A549 (cell line): ENCODE measurements around the gene CCL20. TPM values are rescaled to one million over a fixed set of nuclear protein-coding genes. Genes with fewer than 3 reads are reported as not detected.
A peak's percentile ranks its signal among the peaks of the same experiment; 100 is the strongest.

Experiments used
- ATAC-seq, 2 experiments: fragments of 200-7000 bp in 1 of 2; fragments of >200 bp in 1 of 2; cut with Nextera tagmentation in 1 of 2; cut with Tn5 transposase in 1 of 2; 3 replicates each; pipeline versions ENCODE4 v1.8.0 to v1.9.1; 2018 to 2020; ENCODE audit warnings: mild to moderate bottlenecking in 1 of 2, moderate library complexity in 1 of 2
- CTCF ChIA-PET: fragments of 300-600 bp; sonication (Branson Sonifier 250); formaldehyde crosslinking; extraction: SDS; loops from one replicate; lab custom pipeline; 2021; ENCODE audit warnings: antibody characterized with exemption, inconsistent platforms; lab: Yijun Ruan, JAX
- POLR2A ChIA-PET: fragments of 350-600 bp; formaldehyde crosslinking; extraction: SDS; loops from one replicate; lab custom pipeline; 2021; ENCODE audit warnings: antibody characterized with exemption, inconsistent platforms; lab: Yijun Ruan, JAX
- DNase-seq, 2 experiments: peaks; one replicate each; pipeline versions ENCODE4 v3.0.0 to v3.0.0-alpha.2; 2011 to 2016; ENCODE audit warnings: low read depth in 1 of 2, low spot score in 1 of 2
- FAIRE-seq: peaks from 2 replicates; lab custom pipeline; 2011; peaks lifted over from hg19 to GRCh38; lab: Jason Lieb, UNC
- H3K27ac ChIP-seq, 2 experiments: fragments of >200 bp; sonication (Bioruptor Twin); formaldehyde crosslinking; 3 replicates each; pipeline ENCODE4 v1.5.1; 2016 to 2017
- H3K4me1 ChIP-seq: fragments of >200 bp; sonication (Bioruptor Twin); formaldehyde crosslinking; 3 replicates; pipeline ENCODE4 v1.6.1; 2016
- H3K4me2 ChIP-seq: fragments of >200 bp; sonication (Bioruptor Twin); formaldehyde crosslinking; 3 replicates; pipeline ENCODE4 v1.6.1; 2016
- H3K4me3 ChIP-seq: fragments of >200 bp; sonication (Bioruptor Twin); formaldehyde crosslinking; 3 replicates; pipeline ENCODE4 v1.5.1; 2016
- H3K9me3 ChIP-seq: fragments of >200 bp; sonication (Bioruptor Twin); formaldehyde crosslinking; 3 replicates; pipeline ENCODE4 v1.6.1; 2016
- CHD4 ChIP-seq: fragments of 200-600 bp; sonication (generic); IDR thresholded peaks from 2 replicates; pipeline ENCODE4 v1.6.1; 2016; ENCODE audit warnings: antibody characterized with exemption, mild to moderate bottlenecking, borderline replicate concordance
- EHMT2 ChIP-seq: fragments of 200-600 bp; sonication (generic); IDR thresholded peaks from 2 replicates; pipeline ENCODE4 v1.6.1; 2016; ENCODE audit warnings: antibody characterized with exemption, low read depth, mild to moderate bottlenecking, moderate library complexity
- ESRRA ChIP-seq: fragments of 150-350 bp; IDR thresholded peaks from 2 replicates; pipeline ENCODE4 v1.6.1; 2014; ENCODE audit warnings: mild to moderate bottlenecking, low read length, borderline replicate concordance
- FOSL2 ChIP-seq, 2 experiments: fragments of 450-650 bp in 1 of 2; fragments of >200 bp in 1 of 2; sonication (Bioruptor Twin) in 1 of 2; formaldehyde crosslinking; IDR thresholded peaks; 2 replicates each; pipeline versions ENCODE4 v1.5.0 to v1.6.1; 2016 to 2020; ENCODE audit warnings: mild to moderate bottlenecking in 1 of 2, moderate library complexity in 1 of 2
- FOXS1 ChIP-seq: fragments of 250-450 bp; sonication (Bioruptor Pico); IDR thresholded peaks from 2 replicates; pipeline ENCODE4 v1.5.0; 2020; ENCODE audit warnings: mild to moderate bottlenecking, moderate library complexity
- HOXB13 ChIP-seq: fragments of 250-450 bp; sonication (Bioruptor Pico); IDR thresholded peaks from 2 replicates; pipeline ENCODE4 v1.5.0; 2020; ENCODE audit warnings: low read depth, mild to moderate bottlenecking, moderate library complexity
- JUN ChIP-seq, 2 experiments: fragments of >200 bp; sonication (Bioruptor Twin); formaldehyde crosslinking; IDR thresholded peaks; 2 replicates in 1 of 2; 3 replicates in 1 of 2; pipeline ENCODE4 v1.6.1; 2016 to 2017
- KDM1A ChIP-seq: fragments of 200-600 bp; sonication (generic); IDR thresholded peaks from 2 replicates; pipeline ENCODE4 v1.6.1; 2016; ENCODE audit warnings: low read depth, mild to moderate bottlenecking
- MAZ ChIP-seq: fragments of 150-350 bp; IDR thresholded peaks from 2 replicates; pipeline ENCODE4 v1.6.1; 2014; ENCODE audit warnings: antibody characterized with exemption, low read depth, low read length, borderline replicate concordance
- NR3C1 ChIP-seq: fragments of >200 bp; sonication (Bioruptor Twin); formaldehyde crosslinking; IDR thresholded peaks from 3 replicates; pipeline ENCODE4 v1.6.1; 2017
- PHF8 ChIP-seq: fragments of 200-600 bp; sonication (generic); IDR thresholded peaks from 2 replicates; pipeline ENCODE4 v1.6.1; 2016; ENCODE audit warnings: low read depth, mild to moderate bottlenecking, antibody characterized with exemption, moderate library complexity, borderline replicate concordance
- POLR2A ChIP-seq: IDR thresholded peaks from 2 replicates; pipeline ENCODE4 v1.6.1; 2012; ENCODE audit warnings: mild to moderate bottlenecking, low read length
- RARB ChIP-seq: fragments of 250-450 bp; sonication (Bioruptor Pico); IDR thresholded peaks from 2 replicates; pipeline ENCODE4 v1.8.0; 2021; ENCODE audit warnings: mild to moderate bottlenecking, moderate library complexity
- RFX5 ChIP-seq: fragments of 450-650 bp; IDR thresholded peaks from 2 replicates; pipeline ENCODE4 v1.7.1; 2014; ENCODE audit warnings: antibody characterized with exemption, mild to moderate bottlenecking, moderate library complexity
- RNF2 ChIP-seq: fragments of 200-600 bp; sonication (generic); IDR thresholded peaks from 2 replicates; pipeline ENCODE4 v1.6.1; 2016; ENCODE audit warnings: low read depth, mild to moderate bottlenecking, antibody characterized with exemption, moderate library complexity, borderline replicate concordance
- TFCP2L1 ChIP-seq: fragments of 250-450 bp; sonication (Bioruptor Pico); IDR thresholded peaks from 2 replicates; pipeline ENCODE4 v1.5.0; 2021; ENCODE audit warnings: mild to moderate bottlenecking
- TP53 ChIP-seq: fragments of 250-450 bp; sonication (Bioruptor Pico); IDR thresholded peaks from 2 replicates; pipeline ENCODE4 v1.5.0; 2021; ENCODE audit warnings: mild to moderate bottlenecking, moderate library complexity
- ZFP36 ChIP-seq: fragments of 450-650 bp; IDR thresholded peaks from 2 replicates; pipeline ENCODE4 v1.6.1; 2014; ENCODE audit warnings: borderline replicate concordance; ENCODE audit not compliant: partially characterized antibody
- ZNF302 ChIP-seq: fragments of 250-450 bp; sonication (Bioruptor Pico); IDR thresholded peaks from 2 replicates; pipeline ENCODE4 v1.9.0; 2021; ENCODE audit warnings: inconsistent platforms, mild to moderate bottlenecking, moderate library complexity
- ZSCAN20 ChIP-seq: fragments of 250-450 bp; sonication (Bioruptor Pico); IDR thresholded peaks from 2 replicates; pipeline ENCODE4 v1.8.0; 2022; ENCODE audit warnings: mild to moderate bottlenecking, moderate library complexity
- WGBS: methylation state at CpG from one replicate; pipeline ENCODE4 v1.1.6; 2017; ENCODE audit errors: missing lambda C conversion rate; 5-methylcytosine and 5-hydroxymethylcytosine counted together
- polyA plus RNA-seq, 4 experiments: library from polyadenylated mRNA; depleted of rRNA in 3 of 4; stranded (reverse); fragments of >200 nt; fragmentation: RNase III in 1 of 4; extraction: RNeasy Plus Mini Kit Qiagen cat#74134 plus additional on column Dnase treatment in 1 of 4; gene quantifications; 2 replicates in 3 of 4; 3 replicates in 1 of 4; pipeline ENCODE4 v1.2.3, GENCODE V29; 2011 to 2017
- TF ChIP-seq, protein P1 (sequence below): fragments of 450-650 bp; IDR thresholded peaks from 2 replicates; pipeline ENCODE4 v1.6.1; 2014; ENCODE audit warnings: antibody characterized with exemption
- TF ChIP-seq, protein P2 (sequence below): fragments of 150-350 bp; IDR thresholded peaks from 2 replicates; pipeline ENCODE4 v1.6.1; 2014; ENCODE audit warnings: low read depth, mild to moderate bottlenecking, low read length

The CCL20 gene
- polyA plus RNA-seq, 2 of the 4 experiments (the other 2 are of a cell fraction): 0.43 to 3.4 TPM

DNA sequence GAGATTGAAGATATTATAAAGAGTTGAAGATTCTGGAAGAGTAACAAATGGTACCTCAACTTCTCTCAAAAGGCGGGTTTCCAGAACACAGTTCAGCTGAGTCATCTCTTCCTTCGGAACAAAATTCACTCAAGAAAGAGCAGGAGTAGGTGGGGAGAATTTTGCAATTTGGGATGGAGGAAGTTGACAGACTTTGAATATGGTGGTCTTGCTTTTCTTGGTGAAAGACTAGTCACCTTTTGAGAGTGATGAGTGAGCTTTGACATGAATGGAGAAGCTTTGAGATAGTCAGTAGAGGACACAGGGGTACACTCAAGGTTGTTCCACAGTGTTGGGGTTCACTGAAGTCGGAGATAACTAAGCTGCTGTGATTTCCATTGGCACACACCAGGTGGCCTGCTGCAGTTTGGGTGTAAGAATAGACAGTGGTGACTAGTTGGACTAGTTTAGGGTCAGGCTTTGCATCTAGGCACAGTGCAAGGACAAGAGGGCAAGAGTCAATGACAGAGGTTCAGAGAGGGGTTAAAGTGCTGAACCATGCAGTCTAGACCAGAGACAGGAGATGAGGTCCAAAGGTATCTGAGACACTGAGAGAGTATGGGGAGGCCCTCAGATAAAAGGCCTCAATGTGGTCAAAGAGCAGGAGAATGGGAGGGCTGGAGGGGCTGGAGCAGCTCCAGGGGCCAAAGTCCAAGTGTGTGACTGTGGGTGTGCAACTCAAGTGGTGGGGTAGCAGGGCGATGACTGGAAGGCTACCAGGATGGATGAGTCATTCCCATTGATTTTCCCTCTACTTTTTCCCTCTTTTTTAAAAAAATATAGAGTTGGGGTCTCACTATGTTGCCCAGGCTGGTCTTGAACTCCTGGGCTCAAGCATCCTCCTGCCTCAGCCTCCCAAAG, 7.7 kb downstream of the CCL20 start:
- H3K4me1 ChIP-seq: peaks cover 44% of the 10 kb centered on the region
- TF ChIP-seq, protein P1, sequence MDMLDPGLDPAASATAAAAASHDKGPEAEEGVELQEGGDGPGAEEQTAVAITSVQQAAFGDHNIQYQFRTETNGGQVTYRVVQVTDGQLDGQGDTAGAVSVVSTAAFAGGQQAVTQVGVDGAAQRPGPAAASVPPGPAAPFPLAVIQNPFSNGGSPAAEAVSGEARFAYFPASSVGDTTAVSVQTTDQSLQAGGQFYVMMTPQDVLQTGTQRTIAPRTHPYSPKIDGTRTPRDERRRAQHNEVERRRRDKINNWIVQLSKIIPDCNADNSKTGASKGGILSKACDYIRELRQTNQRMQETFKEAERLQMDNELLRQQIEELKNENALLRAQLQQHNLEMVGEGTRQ: no peak
- TF ChIP-seq FOSL2 (IDR thresholded peaks at IDR 0.05): no peak
- peak; percentile 62; the same call in 1 of the 2 replicates for TF ChIP-seq FOSL2 (CRISPR knock-in tag; IDR thresholded peaks at IDR 0.05)
- CTCF ChIA-PET: interaction anchor here (0.8 to 1.1 kb wide), 3 partner anchors 9 to 69 kb away, joined by 3 read pairs; no protein-coding TSS in a partner anchor
- WGBS: 74% methylated on average over 4 of the region's 4 CpGs
- peak overlapping the region; percentile 93 to 98 for H3K27ac ChIP-seq
- DNase-seq (peak in 1 of 2 experiments; percentile 58), ATAC-seq (no peak), FAIRE-seq (no peak)
- POLR2A ChIA-PET: no interaction called here
- H3K4me2 ChIP-seq: peak overlapping the region; percentile 33
- peaks cover 2% of the 10 kb centered on the region; the same call in 1 of the 3 replicates for H3K9me3 ChIP-seq
- H3K4me3 ChIP-seq: no peak overlapping the region

DNA sequence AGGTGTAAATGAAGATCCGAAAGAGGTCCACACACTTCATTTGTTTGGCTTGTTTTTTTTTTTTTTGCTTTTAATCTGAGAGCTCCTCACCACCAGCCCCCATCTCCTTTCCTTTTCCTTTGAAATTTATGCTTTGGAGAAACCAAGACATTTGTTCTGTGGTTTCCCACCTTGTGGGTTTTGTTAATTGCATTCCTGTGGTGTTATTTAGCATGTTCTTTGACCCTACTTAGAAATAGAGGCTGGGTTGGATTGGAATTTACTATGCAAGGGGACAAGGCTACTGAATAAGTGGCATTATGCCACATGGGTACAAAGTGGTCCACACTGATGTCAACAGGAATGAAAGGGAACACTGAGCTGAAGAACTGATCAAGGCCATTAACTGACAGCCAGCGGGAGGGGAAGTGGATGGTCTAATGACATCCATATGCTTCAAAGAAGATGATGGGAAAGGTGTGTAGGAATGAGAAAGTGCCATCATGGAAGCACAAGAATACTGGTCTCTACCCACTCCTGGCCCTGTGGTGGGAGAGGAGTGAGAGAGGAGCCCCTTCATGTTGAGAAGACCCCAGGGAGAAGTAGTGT, 8.9 kb downstream of the CCL20 start:
- H3K9me3 ChIP-seq: peaks cover 2% of the 10 kb centered on the region; the same call in 1 of the 3 replicates
- DNase-seq (no peak), ATAC-seq (no peak), FAIRE-seq (no peak)
- peak overlapping the region; percentile 57 to 98; a peak in 5 of 6 replicates for H3K27ac ChIP-seq
- WGBS: 96% methylated on average over 2 of the region's 2 CpGs
- CTCF ChIA-PET: interaction anchor here (1.0 kb wide), 1 partner anchor 39 kb away, joined by 3 read pairs; no protein-coding TSS in a partner anchor
- no peak overlapping the region for H3K4me3 ChIP-seq
- TF ChIP-seq RARB (CRISPR knock-in tag) (no peak), ZNF302 (CRISPR knock-in tag) (no peak), RFX5 (no peak), POLR2A (no peak), ZFP36 (no peak), ZSCAN20 (CRISPR knock-in tag) (no peak), FOXS1 (no peak), PHF8 (no peak), EHMT2 (no peak), KDM1A (no peak), ESRRA (no peak), HOXB13 (CRISPR knock-in tag) (no peak), TFCP2L1 (CRISPR knock-in tag) (no peak), NR3C1 (no peak), TP53 (CRISPR knock-in tag) (no peak), JUN (IDR thresholded peaks at IDR 0.05) (no peak), MAZ (no peak), CHD4 (no peak), RNF2 (no peak)
- TF ChIP-seq, protein P2, sequence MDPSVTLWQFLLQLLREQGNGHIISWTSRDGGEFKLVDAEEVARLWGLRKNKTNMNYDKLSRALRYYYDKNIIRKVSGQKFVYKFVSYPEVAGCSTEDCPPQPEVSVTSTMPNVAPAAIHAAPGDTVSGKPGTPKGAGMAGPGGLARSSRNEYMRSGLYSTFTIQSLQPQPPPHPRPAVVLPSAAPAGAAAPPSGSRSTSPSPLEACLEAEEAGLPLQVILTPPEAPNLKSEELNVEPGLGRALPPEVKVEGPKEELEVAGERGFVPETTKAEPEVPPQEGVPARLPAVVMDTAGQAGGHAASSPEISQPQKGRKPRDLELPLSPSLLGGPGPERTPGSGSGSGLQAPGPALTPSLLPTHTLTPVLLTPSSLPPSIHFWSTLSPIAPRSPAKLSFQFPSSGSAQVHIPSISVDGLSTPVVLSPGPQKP: no peak
- POLR2A ChIA-PET: no interaction called here
- no peak overlapping the region for H3K4me2 ChIP-seq
- H3K4me1 ChIP-seq: peaks cover 36% of the 10 kb centered on the region
